Rectal smooth muscle tissue (tissue), 1 donor: ENCODE results near the gene MRPL58.
"Not testable (repeated sequence)": the region's sequence is repeated elsewhere in the genome, so short reads cannot be mapped to it uniquely, and the experiment has no call there.

Experiments
- H3K27ac ChIP-seq: one replicate; pipeline ENCODE4 v1.7.0; 2013; ENCODE audit warnings: low read depth, low read length, inconsistent platforms
- H3K27me3 ChIP-seq: one replicate; pipeline ENCODE4 v1.7.0; 2013; ENCODE audit warnings: low read length; ENCODE audit not compliant: control insufficient read depth, insufficient read depth
- H3K36me3 ChIP-seq: one replicate; pipeline ENCODE4 v1.7.0; 2013; ENCODE audit warnings: low read length; ENCODE audit not compliant: control insufficient read depth, insufficient read depth
- H3K4me1 ChIP-seq: one replicate; pipeline ENCODE4 v1.7.0; 2013; ENCODE audit warnings: low read length; ENCODE audit not compliant: control insufficient read depth, insufficient read depth
- H3K4me3 ChIP-seq: one replicate; pipeline ENCODE4 v1.7.0; 2013; ENCODE audit warnings: low read length
- H3K9ac ChIP-seq: one replicate; pipeline ENCODE4 v1.7.0; 2013; ENCODE audit warnings: low read length

The MRPL58 gene

GRCh38 chr17:74994440-74994839 lies 18.0 kb upstream of the MRPL58 start:
- Histone ChIP-seq H3K27ac (no peak overlapping the region), H3K9ac (no peak overlapping the region), H3K36me3 (no peaks in the 10 kb centered on the region), H3K27me3 (no peaks in the 10 kb centered on the region), H3K4me3 (no peak overlapping the region), H3K4me1 (no peaks in the 10 kb centered on the region)

DNA sequence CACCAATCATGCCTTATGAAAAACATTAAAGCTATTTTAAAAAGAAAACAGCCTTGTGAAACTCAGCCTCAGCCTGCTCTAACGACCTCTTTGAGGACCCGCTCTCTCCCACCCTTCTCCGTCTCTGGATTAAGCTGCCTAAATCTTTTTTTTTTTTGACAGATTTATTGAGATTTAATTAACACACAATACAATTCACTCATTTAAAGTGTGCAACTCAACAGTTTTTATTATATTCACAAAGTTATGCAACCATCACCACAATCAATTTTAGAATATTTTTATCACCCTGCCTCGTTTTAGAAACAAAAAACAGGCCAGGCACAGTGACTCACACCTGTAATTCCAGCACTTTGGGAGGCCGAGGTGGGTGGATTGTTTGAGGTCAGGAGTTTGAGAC lies 16.6 kb upstream of the MRPL58 start:
- H3K27me3 ChIP-seq, result no peaks in the 10 kb centered on the region
- H3K4me1 ChIP-seq, result no peaks in the 10 kb centered on the region
- H3K9ac ChIP-seq, result no peak overlapping the region
- no peak overlapping the region for H3K4me3 ChIP-seq
- no peak overlapping the region for H3K27ac ChIP-seq
- H3K36me3 ChIP-seq, result no peaks in the 10 kb centered on the region

DNA sequence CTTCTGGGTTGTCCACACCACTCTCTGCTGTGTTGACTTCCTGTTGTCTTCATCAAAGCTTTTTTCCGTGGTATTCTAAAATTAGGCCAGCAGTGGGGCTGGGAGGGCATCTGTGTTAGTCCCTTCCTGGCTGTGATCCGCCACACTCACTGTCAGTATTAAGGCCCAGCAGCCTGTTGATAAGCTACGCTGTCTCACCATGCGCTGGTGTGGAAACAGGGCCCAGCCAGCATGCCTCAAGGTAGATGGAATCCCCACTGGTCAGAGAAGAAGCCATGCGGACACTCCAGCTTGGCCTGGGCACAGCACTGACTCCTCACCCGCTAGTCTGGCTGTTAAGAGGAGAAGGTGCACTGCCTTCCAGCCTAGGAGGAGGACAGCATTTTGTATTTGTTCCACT lies 13.7 kb upstream of the MRPL58 start:
- H3K27me3 ChIP-seq, result no peaks in the 10 kb centered on the region
- peaks cover 10% of the 10 kb centered on the region for H3K36me3 ChIP-seq
- H3K4me3 ChIP-seq, result no peak overlapping the region

GRCh38 chr17:74999523-74999922 lies 12.9 kb upstream of the MRPL58 start:
- Histone ChIP-seq H3K27me3 (no peaks in the 10 kb centered on the region), H3K27ac (no peak overlapping the region), H3K36me3 (peaks cover 10% of the 10 kb centered on the region), H3K4me1 (no peaks in the 10 kb centered on the region), H3K4me3 (no peak overlapping the region), H3K9ac (no peak overlapping the region)

More for the DNA sequence above, 13.7 kb upstream of the MRPL58 start:
- no peak overlapping the region for H3K9ac ChIP-seq
- no peak overlapping the region for H3K27ac ChIP-seq
- H3K4me1 ChIP-seq, result no peaks in the 10 kb centered on the region

GRCh38 chr17:75001915-75002843 lies 10.3 kb upstream of the MRPL58 start:
- Histone ChIP-seq H3K27me3 (no peaks in the 10 kb centered on the region), H3K9ac (no peak overlapping the region), H3K27ac (no peak overlapping the region), H3K36me3 (peaks cover 10% of the 10 kb centered on the region), H3K4me1 (no peaks in the 10 kb centered on the region), H3K4me3 (no peak overlapping the region)

DNA sequence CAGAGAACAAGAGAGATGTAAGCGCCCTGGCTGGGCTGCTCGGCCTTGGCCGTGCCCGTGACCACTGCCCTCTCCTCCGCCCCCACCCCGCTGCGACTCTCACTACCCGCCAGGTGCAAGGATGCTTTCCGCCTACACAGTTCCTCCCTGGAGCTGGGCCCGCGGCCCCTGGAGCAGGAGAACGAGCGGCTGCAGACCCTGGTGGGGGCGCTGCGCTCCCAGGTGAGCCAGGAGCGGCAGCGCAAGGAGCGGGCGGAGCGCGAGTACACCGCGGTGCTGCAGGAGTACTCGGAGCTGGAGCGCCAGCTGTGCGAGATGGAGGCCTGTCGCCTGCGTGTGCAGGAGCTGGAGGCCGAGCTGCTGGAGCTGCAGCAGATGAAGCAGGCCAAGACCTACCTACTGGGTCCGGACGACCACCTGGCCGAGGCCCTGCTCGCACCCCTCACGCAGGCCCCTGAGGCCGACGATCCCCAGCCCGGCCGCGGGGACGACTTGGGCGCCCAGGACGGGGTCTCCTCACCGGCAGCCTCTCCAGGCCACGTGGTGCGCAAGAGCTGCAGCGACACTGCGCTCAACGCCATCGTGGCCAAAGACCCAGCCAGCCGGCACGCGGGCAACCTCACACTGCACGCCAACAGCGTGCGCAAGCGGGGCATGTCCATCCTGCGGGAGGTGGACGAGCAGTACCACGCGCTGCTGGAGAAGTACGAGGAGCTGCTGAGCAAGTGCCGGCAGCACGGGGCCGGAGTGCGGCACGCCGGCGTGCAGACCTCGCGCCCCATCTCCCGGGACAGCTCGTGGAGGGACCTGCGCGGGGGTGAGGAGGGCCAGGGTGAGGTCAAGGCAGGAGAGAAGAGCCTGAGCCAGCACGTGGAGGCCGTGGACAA lies 9.2 kb upstream of the MRPL58 start:
- no peaks in the 10 kb centered on the region for H3K4me1 ChIP-seq
- H3K27me3 ChIP-seq, result no peaks in the 10 kb centered on the region
- H3K9ac ChIP-seq, result no peak overlapping the region
- no peak overlapping the region for H3K27ac ChIP-seq
- peaks cover 10% of the 10 kb centered on the region for H3K36me3 ChIP-seq
- H3K4me3 ChIP-seq, result no peak overlapping the region

GRCh38 chr17:75003957-75004355 lies 8.5 kb upstream of the MRPL58 start:
- H3K36me3 ChIP-seq, result peaks cover 10% of the 10 kb centered on the region

GRCh38 chr17:75004371-75004770 lies 8.1 kb upstream of the MRPL58 start:
- Histone ChIP-seq H3K36me3 (peaks cover 10% of the 10 kb centered on the region), H3K27me3 (no peaks in the 10 kb centered on the region), H3K9ac (no peak overlapping the region), H3K4me3 (no peak overlapping the region), H3K27ac (no peak overlapping the region), H3K4me1 (no peaks in the 10 kb centered on the region)

More at GRCh38 chr17:75003957-75004355, 8.5 kb upstream of the MRPL58 start:
- H3K27ac ChIP-seq, result no peak overlapping the region
- no peaks in the 10 kb centered on the region for H3K4me1 ChIP-seq
- no peak overlapping the region for H3K9ac ChIP-seq
- H3K27me3 ChIP-seq, result no peaks in the 10 kb centered on the region
- no peak overlapping the region for H3K4me3 ChIP-seq

GRCh38 chr17:75005291-75005690 lies 7.2 kb upstream of the MRPL58 start:
- H3K27ac ChIP-seq, result no peak overlapping the region
- peaks cover 10% of the 10 kb centered on the region for H3K36me3 ChIP-seq
- H3K4me1 ChIP-seq, result no peaks in the 10 kb centered on the region
- no peak overlapping the region for H3K4me3 ChIP-seq
- no peak overlapping the region for H3K9ac ChIP-seq
- no peaks in the 10 kb centered on the region for H3K27me3 ChIP-seq

- not testable (repeated sequence) for H3K9ac ChIP-seq, H3K27ac ChIP-seq, H3K4me1 ChIP-seq, H3K4me3 ChIP-seq, H3K27me3 ChIP-seq
- H3K36me3 ChIP-seq, result peaks cover 10% of the 10 kb centered on the region
These were observed 6.4 kb upstream of the MRPL58 start for GRCh38 chr17:75006084-75006483.

DNA sequence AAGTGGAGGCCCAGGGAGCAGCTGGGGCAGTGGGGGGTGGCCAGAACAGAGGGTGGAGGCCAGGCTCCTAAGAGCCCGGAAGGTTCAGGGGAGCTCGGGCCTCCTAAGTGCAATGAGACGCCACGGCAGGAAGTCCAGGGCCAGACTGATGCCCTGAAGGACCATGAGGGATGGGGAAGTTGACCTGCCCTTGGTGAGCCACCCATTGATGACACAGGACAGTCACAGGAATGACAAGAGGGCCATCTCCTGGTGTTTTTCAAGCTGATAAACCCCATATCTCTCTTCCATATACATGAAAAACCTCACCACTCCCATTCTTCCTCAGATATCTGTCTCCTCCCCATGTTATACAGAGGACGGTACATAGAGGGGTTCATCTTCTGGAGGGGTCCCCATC lies 5.8 kb upstream of the MRPL58 start:
- Histone ChIP-seq H3K27me3 (no peaks in the 10 kb centered on the region), H3K36me3 (peaks cover 10% of the 10 kb centered on the region), H3K4me3 (no peak overlapping the region), H3K27ac (no peak overlapping the region), H3K9ac (no peak overlapping the region), H3K4me1 (peaks cover 9% of the 10 kb centered on the region)

DNA sequence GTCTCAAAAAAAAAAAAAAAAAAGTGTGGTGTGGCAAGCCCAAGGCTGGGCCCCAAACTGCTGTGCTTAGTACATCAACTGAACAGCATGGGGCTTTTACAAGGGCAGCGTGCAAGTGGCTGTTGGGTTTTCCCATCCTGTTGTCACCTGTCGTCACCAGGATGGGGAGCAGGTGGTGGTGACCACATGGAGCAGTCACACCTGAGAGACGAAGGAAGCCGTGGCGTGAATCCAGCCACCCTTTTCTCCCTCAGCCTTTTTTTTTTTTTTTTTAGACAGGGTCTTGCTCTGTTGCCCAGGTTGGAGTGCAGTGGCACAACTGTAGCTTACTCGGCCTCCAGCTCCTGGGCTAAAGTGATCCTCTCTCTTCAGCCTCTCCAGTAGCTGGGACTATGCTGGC lies 4.1 kb upstream of the MRPL58 start:
- Histone ChIP-seq H3K4me3 (no peak overlapping the region), H3K9ac (no peak overlapping the region), H3K4me1 (peaks cover 11% of the 10 kb centered on the region), H3K27me3 (no peaks in the 10 kb centered on the region), H3K36me3 (no peaks in the 10 kb centered on the region), H3K27ac (no peak overlapping the region)
